Dermis blood vessel endothelial cell (primary cell): ENCODE results near the gene EPS8L1. TPM values are rescaled to one million over a fixed set of nuclear protein-coding genes. Genes with fewer than 3 reads are reported as not detected.

Experiments used
- DNase-seq: peaks from one replicate; pipeline ENCODE4 v3.0.0; 2010
- total RNA-seq: library from RNA; depleted of rRNA; stranded (reverse); fragments of >200 nt; gene quantifications from 2 replicates; pipeline ENCODE4 v1.2.3, GENCODE V29; 2014

The EPS8L1 gene
- total RNA-seq, 1 donor from 2014 or later, result 12.6 TPM

GRCh38 chr19:55116232-55116858, 40.7 kb downstream of the EPS8L1 start:
- DNase-seq, result peak; percentile 58

DNA sequence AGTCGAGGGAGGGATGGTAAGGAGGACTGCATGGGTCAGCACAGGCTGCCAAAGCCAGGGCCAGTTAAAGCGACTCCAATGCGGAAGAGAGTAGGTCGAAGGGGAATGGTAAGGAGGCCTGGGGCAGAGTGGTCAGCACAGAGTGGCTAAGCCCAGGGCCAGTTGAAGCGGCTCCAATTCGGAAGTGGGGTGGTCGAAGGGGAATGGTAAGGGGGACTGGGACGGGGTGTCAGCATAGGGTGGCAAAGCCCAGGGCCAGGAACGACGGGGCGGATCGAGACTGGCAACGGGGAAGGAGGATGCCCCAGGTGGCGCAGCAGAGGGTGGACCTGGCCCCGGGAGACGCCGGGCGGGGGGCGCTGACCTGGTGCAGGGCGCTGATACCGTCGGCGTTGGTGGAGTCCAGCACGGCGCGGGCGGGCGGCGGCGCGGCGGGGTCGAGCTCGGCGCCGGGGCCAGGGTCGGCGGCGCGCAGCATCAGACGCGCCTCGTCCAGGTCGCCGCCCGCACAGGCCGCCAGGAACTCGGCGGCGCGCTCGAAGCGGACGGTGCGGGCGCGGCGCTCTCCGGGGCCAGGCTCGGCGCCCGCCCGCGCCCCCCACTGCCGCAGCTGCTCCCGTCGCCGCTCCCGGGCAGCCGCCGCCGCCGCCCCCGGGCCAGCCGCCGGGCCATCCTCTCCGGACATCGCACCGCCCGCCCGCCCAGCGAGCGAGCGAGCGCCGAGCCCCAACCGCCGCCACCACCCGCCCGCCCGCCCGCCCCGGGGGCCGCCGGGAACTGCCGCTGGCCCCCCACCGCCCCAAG, 41.4 kb downstream of the EPS8L1 start, which contains the start of gene PPP1R12C:
Gene PPP1R12C, minus strand, starts transcription at position 779 of the 804 bp plus-strand sequence. Its CDS starts 94 bp downstream, at position 685.
- peak; percentile 30 for DNase-seq

- DNase-seq, result peak; percentile 99
These were observed 42.2 kb downstream of the EPS8L1 start for GRCh38 chr19:55117663-55118391.

DNA sequence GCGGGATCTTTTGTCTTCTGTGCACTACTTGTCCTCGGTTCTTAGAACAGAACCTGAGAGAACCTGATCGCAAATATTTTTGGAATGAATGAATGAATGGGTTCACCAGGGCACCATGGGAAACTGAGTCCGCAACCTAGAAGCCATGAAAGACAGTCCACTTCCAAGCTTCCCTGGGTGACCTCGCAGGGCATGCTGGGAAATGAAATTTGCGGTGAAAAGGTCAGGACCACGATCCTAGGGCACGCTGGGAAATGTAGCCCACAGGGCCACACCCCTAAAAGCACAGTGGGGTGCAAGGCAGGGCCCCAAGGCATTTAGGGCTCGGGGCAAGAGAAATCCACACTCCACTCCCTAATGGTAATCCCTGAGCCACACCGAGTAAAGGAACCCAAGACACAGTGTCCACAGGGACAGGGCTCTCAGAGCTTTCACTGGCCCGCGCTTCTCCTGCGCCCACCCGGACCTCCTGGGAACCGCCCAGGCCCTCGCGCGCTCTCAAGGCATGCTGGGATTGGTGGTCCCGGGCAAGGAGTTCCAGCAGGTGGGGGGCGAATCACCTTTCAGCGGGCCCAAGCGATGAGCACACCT, 42.8 kb downstream of the EPS8L1 start:
- no peak for DNase-seq

- DNase-seq, result no peak
These were observed 43.4 kb downstream of the EPS8L1 start for GRCh38 chr19:55119053-55119452.

DNA sequence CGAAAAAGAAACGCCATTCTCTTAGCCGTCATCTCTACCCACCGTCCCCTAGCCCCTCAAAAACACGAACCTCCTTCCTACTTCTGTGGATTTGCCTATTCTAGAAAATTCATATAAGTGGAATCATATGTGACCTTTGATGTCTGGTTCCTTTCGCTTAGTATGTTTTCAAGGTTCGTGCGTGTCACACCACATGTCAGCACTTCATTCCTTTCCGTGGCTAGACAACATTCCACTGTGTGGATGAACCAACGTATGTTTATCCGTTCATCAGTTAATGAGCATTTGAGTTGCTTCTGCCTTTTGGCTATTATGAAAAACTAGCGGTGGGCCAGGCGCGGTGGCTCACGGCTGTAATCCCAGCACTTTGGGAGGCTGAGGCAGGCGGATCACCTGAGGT, 55.8 kb downstream of the EPS8L1 start:
- DNase-seq, result no peak

GRCh38 chr19:55132453-55133129, 56.9 kb downstream of the EPS8L1 start:
- peak; percentile 29 for DNase-seq

DNA sequence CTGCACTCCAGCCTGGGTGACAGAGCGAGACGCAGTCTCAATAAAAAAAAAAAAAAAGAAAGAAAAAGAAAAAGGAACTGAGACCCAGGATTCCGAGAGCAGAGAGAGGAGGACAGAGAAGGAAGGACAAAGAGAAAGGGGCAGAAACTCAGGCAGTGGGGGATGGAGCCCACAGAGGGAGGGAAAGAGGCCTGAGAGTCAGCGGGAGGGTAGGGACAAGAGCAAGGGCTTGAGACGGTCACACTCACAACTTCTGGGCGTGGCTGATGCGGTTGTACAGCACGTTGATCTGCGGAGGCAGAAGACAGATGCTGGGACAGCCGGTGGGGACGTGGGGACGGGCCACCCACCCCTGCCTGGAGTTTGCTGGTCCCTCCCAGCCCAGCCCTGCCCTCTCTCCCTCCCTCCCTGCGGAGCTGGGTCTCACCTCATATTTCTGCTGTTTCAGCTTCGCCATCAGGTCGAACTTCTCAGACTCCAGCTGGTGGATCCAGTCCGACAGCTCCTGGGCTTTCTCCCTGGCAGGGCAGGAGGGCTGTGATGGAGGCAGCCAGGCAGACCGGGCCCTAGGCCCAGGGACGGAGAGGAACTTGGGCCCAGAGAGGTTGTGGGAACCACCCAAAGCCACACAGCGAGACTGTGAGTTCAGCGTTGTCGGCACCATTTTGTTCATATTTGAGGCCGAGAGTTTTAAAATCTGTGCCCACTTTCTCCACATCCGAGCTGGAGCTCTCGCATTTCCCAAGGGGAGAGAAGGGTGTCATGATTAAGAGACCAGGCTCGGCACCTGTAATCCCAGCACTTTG, 58.2 kb downstream of the EPS8L1 start:
- no peak for DNase-seq

- DNase-seq, result no peak
These were observed 59.1 kb downstream of the EPS8L1 start for GRCh38 chr19:55134736-55135135.

GRCh38 chr19:55136399-55137102, 60.9 kb downstream of the EPS8L1 start:
- DNase-seq, result no peak

Other genes with a start within 250 kb of the EPS8L1 start
- not detected in 2 replicates for gene KIR2DS4, start 243.2 kb upstream of the EPS8L1 start, total RNA-seq
- gene KIR3DL2, start 225.4 kb upstream of the EPS8L1 start, total RNA-seq, result not detected in 2 replicates
- gene FCAR, start 201.6 kb upstream of the EPS8L1 start, total RNA-seq, result not detected in 2 replicates
- not detected in 2 replicates for gene NCR1, start 169.7 kb upstream of the EPS8L1 start, total RNA-seq
- under 0.01 TPM in 1 of 2 replicates, not detected in the other for gene NLRP7, start 128.3 kb upstream of the EPS8L1 start, total RNA-seq
- 7.3 and 9.9 TPM in 2 replicates for gene NLRP2, start 109.5 kb upstream of the EPS8L1 start, total RNA-seq
- not detected in 2 replicates for gene GP6, start 37.6 kb upstream of the EPS8L1 start, total RNA-seq
- 18.4 and 20.8 TPM in 2 replicates for gene RDH13, start 12.7 kb upstream of the EPS8L1 start, total RNA-seq
- 37.4 and 40.3 TPM in 2 replicates for gene PPP1R12C, start 41.8 kb downstream of the EPS8L1 start, total RNA-seq
- 0.60 and 1.7 TPM in 2 replicates for gene TNNT1, start 73.3 kb downstream of the EPS8L1 start, total RNA-seq
- not detected in 2 replicates for gene TNNI3, start 81.9 kb downstream of the EPS8L1 start, total RNA-seq
- 0.34 and 0.42 TPM in 2 replicates for gene DNAAF3, start 90.7 kb downstream of the EPS8L1 start, total RNA-seq
- gene SYT5, start 104.4 kb downstream of the EPS8L1 start, total RNA-seq, result not detected in 2 replicates
- 0.17 and 0.19 TPM in 2 replicates for gene PTPRH, start 133.6 kb downstream of the EPS8L1 start, total RNA-seq
- 1.0 and 1.1 TPM in 2 replicates for gene TMEM86B, start 152.9 kb downstream of the EPS8L1 start, total RNA-seq
- gene PPP6R1, start 183.1 kb downstream of the EPS8L1 start, total RNA-seq, result 23.8 and 54.5 TPM in 2 replicates
- 23.5 and 41.4 TPM in 2 replicates for gene HSPBP1, start 204.2 kb downstream of the EPS8L1 start, total RNA-seq
- gene BRSK1, start 208.1 kb downstream of the EPS8L1 start, total RNA-seq, result 0.79 and 2.2 TPM in 2 replicates
- not detected in 2 replicates for gene TMEM150B, start 249.5 kb downstream of the EPS8L1 start, total RNA-seq